NCI-H2107 treated with DMSO at 0.1 percent for 48 hours (cell line): ENCODE measurements around the gene PMEL.
"Not testable (repeated sequence)": the region's sequence is repeated elsewhere in the genome, so short reads cannot be mapped to it uniquely, and the experiment has no call there.

Experiments used
- DNase-seq: peaks from one replicate; lab custom pipeline; 2025; ENCODE audit not compliant: unreplicated experiment; lab: John Stamatoyannopoulos, UW

PMEL gene

GRCh38 chr12:55983232-55983842, 17.5 kb upstream of the PMEL start:
- no peak for DNase-seq

GRCh38 chr12:55982319-55982936, 16.6 kb upstream of the PMEL start:
- DNase-seq, result no peak

DNA sequence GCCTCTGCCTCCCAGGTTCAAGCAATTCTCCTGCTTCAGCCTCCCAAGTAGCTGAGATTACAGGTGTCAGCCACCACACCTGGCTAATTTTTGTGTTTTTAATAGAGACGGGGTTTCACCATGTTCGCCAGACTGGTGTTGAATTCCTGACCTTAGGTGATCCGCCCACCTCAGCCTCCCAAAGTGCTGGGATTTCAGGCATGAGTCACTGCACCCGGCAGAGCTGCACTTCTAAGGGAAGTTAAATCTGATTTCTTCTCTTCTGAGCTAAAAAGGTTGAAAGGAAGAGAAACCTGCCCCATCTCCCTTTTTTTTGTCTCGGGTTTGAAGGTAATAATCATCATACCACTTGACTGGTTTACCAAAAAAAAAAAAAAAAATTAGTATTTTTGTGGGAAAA, 16.0 kb upstream of the PMEL start:
- DNase-seq, result not testable (repeated sequence)

DNA sequence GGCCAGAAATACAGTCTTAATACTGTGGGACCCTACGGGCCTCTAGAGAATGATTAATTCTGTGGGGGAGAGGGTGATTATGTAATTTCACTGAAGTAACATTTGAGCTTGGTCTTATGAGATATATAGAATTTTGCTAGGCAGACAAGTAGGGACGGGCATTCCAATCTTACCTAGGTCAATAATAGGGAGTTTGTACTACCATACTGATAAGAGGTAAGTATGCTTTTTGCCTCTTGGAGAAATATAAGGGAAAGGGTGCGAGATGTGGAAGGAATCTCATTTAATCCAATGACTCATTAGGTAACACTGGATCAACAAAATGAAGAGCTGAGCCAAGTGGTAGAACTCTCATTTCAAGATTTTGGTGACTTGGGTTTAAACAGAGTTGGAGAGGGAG, 13.2 kb upstream of the PMEL start:
- no peak for DNase-seq

DNA sequence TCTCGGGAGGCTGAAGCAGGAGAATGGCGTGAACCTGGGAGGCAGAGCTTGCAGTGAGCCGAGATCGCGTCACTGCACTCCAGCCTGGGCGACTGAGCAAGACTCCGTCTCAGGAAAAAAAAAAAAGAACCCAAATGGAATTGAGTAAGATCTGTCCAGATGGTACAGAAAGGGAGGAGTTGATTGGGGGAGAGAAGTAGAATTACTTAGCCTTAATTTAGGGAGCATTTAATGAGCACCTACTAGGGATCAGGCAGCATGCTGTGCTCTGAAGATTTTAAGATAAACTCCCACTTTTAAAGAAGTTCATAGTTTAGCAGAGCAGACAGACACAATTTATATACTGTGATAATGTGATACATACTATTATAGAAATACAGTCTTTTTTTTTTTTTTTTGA, 12.6 kb upstream of the PMEL start:
- DNase-seq, result no peak

GRCh38 chr12:55974308-55974730, 8.5 kb upstream of the PMEL start:
- DNase-seq, result no peak

- DNase-seq, result peak; percentile 99
Measured at GRCh38 chr12:55973599-55974307, 7.9 kb upstream of the PMEL start, which contains the start of gene RAB5B. RAB5B (plus strand) TSS chr12:55974078; CDS start chr12:55986961, 12,883 bp downstream.

DNA sequence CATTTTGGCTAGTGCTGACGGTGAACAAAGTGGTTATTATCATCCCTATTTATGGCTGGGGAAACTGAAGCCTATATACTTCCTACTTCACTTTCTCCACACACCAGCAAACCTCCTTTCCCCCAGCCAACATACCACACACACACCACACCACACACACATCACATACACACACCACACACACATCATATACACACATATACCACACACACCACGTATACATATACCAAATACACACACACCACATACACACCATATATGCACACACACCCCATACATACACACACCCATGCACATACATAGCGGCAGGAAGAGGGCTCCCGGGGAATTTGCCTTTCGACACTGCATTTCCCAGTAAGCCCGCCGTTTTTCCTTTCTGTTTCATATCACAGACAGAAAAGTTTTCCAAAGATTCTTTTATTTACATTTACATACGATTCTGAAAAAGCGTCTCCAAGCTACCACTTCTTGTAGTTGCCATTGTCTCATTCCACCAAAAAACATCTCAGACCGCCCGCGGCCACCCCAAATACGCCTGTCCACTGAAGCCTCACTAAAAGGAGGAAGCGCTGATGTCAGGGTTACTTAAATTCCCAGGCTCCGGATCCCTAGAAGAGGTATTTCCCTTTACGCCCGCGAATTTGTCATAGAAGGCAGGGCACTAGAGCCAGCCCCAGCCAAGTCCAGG, 7.2 kb upstream of the PMEL start:
- DNase-seq, result peak; percentile 62

- DNase-seq, result no peak
Measured at GRCh38 chr12:55972456-55972855, 6.6 kb upstream of the PMEL start.

DNA sequence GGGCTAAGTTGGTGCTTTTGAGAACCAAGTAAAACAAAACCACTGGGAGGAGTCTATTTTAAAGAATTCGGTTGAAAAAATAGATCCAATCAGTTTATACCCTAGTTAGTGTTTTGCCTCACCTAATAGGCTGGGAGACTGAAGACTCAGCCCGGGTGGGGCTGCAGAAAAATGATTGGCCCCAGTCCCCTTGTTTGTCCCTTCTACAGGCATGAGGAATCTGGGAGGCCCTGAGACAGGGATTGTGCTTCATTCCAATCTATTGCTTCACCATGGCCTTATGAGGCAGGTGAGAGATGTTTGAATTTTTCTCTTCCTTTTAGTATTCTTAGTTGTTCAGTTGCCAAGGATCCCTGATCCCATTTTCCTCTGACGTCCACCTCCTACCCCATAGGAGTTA, 6.2 kb upstream of the PMEL start:
- DNase-seq, result no peak

GRCh38 chr12:55970775-55971174, 4.9 kb upstream of the PMEL start:
- DNase-seq, result no peak

DNA sequence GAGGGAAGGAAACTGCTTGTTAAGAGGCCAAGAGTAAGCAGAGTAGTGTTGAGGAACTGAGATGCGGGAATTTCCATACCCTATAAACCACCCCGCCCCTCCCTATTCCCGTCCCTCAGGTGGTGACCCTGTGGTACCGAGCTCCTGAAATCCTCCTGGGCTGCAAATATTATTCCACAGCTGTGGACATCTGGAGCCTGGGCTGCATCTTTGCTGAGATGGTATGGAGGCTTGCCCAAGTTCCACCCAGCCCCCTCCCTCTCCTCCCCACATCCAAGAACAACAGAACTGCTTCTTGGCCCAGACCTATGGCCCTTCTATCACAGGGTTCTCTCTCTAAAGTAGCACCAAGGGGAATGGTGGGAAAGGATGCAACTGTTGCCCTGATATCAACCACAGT, 3.5 kb upstream of the PMEL start:
- DNase-seq, result no peak

DNA sequence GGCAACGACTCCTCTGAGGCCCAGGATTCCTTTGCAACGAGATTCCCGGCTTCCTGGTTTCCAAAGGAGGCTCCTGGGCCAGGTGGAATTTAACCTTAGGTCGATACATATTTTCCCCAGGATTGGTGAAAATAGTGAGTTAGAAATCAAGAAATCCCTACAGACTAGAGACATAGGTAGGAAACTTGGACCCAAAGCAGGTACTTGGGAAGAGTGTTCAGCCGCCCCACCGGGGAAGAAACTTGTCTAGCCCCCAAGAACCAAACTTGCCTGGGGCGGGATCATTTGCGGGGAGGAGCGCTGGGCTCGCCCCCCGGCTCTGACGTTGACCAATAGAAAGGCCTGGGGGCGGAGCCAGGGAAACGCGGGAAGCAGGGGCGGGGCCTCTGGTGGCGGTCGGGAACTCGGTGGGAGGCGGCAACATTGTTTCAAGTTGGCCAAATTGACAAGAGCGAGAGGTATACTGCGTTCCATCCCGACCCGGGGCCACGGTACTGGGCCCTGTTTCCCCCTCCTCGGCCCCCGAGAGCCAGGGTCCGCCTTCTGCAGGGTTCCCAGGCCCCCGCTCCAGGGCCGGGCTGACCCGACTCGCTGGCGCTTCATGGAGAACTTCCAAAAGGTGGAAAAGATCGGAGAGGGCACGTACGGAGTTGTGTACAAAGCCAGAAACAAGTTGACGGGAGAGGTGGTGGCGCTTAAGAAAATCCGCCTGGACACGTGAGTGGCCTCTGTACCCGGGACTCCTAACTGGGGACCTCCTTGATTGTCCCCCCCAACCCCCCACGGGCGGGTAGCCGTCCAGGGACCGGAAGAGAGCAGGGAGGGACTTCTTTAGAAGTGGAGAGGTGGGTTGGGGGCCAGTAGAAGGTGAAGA, 803 bp upstream of the PMEL start, which contains the start of gene CDK2:
CDK2 (plus strand) TSS at position 423 of the 874 bp plus-strand sequence; CDS start at position 602, 179 bp downstream.
- DNase-seq, result peak; percentile 64

DNA sequence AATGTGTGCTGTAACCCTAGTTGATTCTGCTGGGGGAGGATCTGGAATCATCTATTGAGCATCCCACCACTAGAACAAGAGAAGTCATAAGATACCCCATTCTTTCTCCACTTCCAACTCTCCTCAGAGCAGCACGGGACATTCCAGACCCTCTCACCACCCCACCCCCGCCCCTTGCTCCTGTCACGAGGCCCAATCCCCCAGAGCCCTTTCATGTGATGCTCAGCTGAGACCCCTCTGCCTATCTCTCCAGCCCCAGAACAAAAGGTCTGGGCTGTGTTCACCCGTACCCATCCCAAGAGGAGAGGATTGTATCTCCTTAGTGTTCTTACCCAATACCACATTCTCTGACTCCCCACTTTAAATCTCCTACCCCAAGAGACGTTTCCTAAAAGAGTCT, 602 bp downstream of the PMEL start:
- DNase-seq, result no peak

DNA sequence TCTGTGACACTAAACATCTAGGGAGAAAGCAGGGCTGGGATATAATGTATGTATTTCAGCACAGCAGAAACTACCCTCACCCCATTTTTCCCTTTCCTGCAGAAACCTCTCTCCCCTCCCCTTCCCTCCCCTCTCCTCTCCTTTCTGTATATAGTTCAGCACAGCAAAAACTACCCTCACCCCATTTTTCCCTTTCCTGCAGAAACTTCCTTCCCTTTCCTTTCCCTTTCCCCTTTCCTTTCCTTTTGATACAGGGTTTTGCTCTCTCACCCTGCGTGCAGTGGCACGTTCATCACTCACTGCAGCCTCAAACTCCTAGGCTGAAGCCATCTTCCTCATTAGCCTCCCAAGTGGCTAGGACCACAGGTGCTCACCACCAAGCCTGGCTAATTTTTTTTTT, 2.1 kb downstream of the PMEL start:
- no peak for DNase-seq

GRCh38 chr12:55957106-55957859, 8.6 kb downstream of the PMEL start:
- no peak for DNase-seq

GRCh38 chr12:55955800-55956508, 9.9 kb downstream of the PMEL start:
- DNase-seq, result no peak

GRCh38 chr12:55955344-55955743, 10.5 kb downstream of the PMEL start:
- DNase-seq, result no peak

- DNase-seq, result no peak
Measured at GRCh38 chr12:55946553-55946952, 19.3 kb downstream of the PMEL start.
